ENCODE measurements around the gene RGSL1. TPM values are rescaled to one million over a fixed set of nuclear protein-coding genes. Genes with fewer than 3 reads are reported as not detected.

Gene RGSL1
- total RNA-seq, 1 experiment from 2014 or later = not detected

DNA sequence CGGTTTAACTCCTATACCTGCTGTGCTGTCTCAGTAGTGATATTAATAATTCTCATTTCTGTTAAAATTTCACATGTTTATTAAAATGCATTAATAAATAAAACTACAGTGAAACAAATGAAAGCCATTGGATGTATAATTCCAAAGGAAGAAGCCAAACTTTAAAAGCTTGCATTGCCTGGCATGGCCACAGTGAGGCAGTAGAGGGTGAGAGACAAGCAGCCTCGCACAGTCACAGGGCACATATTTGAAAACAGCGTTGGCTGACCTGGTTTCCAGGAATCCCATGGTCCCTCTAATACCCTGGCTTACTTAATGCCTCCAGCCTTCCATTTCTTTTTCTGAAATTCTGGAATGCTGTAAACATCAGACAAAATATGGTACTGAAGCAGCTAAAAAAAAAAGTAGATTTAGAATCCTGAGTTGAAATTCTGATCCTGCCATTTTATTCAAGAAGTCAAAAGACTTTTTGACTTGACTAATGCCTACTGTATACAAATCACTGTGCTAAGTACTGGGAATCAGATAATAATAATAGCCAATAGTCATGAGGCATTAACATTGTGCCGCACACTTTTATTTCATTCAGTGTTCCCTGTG lies 145.8 kb downstream of the RGSL1 start:
- TF ChIP-seq, protein P1, sequence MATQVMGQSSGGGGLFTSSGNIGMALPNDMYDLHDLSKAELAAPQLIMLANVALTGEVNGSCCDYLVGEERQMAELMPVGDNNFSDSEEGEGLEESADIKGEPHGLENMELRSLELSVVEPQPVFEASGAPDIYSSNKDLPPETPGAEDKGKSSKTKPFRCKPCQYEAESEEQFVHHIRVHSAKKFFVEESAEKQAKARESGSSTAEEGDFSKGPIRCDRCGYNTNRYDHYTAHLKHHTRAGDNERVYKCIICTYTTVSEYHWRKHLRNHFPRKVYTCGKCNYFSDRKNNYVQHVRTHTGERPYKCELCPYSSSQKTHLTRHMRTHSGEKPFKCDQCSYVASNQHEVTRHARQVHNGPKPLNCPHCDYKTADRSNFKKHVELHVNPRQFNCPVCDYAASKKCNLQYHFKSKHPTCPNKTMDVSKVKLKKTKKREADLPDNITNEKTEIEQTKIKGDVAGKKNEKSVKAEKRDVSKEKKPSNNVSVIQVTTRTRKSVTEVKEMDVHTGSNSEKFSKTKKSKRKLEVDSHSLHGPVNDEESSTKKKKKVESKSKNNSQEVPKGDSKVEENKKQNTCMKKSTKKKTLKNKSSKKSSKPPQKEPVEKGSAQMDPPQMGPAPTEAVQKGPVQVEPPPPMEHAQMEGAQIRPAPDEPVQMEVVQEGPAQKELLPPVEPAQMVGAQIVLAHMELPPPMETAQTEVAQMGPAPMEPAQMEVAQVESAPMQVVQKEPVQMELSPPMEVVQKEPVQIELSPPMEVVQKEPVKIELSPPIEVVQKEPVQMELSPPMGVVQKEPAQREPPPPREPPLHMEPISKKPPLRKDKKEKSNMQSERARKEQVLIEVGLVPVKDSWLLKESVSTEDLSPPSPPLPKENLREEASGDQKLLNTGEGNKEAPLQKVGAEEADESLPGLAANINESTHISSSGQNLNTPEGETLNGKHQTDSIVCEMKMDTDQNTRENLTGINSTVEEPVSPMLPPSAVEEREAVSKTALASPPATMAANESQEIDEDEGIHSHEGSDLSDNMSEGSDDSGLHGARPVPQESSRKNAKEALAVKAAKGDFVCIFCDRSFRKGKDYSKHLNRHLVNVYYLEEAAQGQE (IDR thresholded peaks at IDR 0.05; ENCODE audit: insufficient read depth in 1 of 2, low read depth in 2 of 2, low read length in 1 of 2) = no peak
- TF ChIP-seq, protein P2, sequence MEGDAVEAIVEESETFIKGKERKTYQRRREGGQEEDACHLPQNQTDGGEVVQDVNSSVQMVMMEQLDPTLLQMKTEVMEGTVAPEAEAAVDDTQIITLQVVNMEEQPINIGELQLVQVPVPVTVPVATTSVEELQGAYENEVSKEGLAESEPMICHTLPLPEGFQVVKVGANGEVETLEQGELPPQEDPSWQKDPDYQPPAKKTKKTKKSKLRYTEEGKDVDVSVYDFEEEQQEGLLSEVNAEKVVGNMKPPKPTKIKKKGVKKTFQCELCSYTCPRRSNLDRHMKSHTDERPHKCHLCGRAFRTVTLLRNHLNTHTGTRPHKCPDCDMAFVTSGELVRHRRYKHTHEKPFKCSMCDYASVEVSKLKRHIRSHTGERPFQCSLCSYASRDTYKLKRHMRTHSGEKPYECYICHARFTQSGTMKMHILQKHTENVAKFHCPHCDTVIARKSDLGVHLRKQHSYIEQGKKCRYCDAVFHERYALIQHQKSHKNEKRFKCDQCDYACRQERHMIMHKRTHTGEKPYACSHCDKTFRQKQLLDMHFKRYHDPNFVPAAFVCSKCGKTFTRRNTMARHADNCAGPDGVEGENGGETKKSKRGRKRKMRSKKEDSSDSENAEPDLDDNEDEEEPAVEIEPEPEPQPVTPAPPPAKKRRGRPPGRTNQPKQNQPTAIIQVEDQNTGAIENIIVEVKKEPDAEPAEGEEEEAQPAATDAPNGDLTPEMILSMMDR (IDR thresholded peaks at IDR 0.05) = peak; percentile 91
- TF ChIP-seq SIN3A (IDR thresholded peaks at IDR 0.05; ENCODE audit: borderline replicate concordance, insufficient read depth, low read depth, low read length) (no peak), POLR2AphosphoS5 (IDR thresholded peaks at IDR 0.05; ENCODE audit: low read depth, low read length) (no peak), TCF7L2 (IDR thresholded peaks at IDR 0.05; ENCODE audit: low read depth, low read length) (no peak)
- no peaks in the 10 kb centered on the region for H3K9me3 ChIP-seq (ENCODE audit: control insufficient read depth, insufficient read depth, low read depth, low read length)
- ChIA-PET POLR2A (no interaction called here), CTCF (interaction anchor here (0.9 to 3.4 kb wide), 2 partner anchors 188 to 191 kb away, joined by 3 to 16 read pairs; no protein-coding TSS in a partner anchor)
- intact Hi-C loops (cut with micrococcal nuclease; ENCODE audit: unreplicated experiment) (loop anchor here (1.0 to 10.0 kb wide), 2 partner anchors 149 to 511 kb away; no protein-coding TSS in a partner anchor), in situ Hi-C loops (cut with HindIII; ENCODE audit: low pct_unique_long_range_greater_than_20kb, low sequenced_read_pairs) (no loop called here)
- peaks cover 7% of the 10 kb centered on the region for H3K27me3 ChIP-seq (ENCODE audit: control insufficient read depth, insufficient read depth, low read length)
- ATAC-seq (peak; percentile 64; the same call in 1 of the 2 replicates), DNase-seq (ENCODE audit: low read depth, low spot score) (peak; percentile 41)
- no peaks in the 10 kb centered on the region for H3K4me1 ChIP-seq (ENCODE audit: control insufficient read depth, insufficient read depth, low read length)
- no peak overlapping the region for H3K4me3 ChIP-seq (ENCODE audit: low read depth in 2 of 2, low read length in 2 of 2)
- H3K36me3 ChIP-seq (ENCODE audit: control insufficient read depth, insufficient read depth, low read length) = no peaks in the 10 kb centered on the region
- no peak overlapping the region for H3K27ac ChIP-seq (ENCODE audit: low read length)
- no TSS peak for BruUV-seq (replicated peaks)

DNA sequence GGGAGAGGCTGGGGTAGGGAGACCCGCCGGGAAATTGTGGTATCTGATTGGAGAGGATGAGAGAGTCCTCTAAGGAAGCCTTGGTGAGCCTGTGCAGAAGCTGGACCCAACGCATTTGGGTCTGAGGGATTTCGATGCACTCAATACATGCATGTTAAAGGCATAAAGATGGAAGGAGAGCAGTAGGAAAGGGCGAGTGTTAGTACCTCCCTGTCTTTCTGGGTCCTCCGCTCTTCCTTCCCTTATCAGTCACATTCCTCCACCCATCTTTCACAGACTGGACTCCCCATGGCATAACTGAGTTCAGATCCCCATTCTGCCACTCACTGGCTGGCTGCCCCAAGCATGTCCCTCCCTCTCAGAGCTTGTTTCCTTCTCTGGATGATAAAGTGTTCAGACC lies 147.0 kb downstream of the RGSL1 start:
- Histone ChIP-seq H3K27me3 (ENCODE audit: control insufficient read depth, insufficient read depth, low read length) (peaks cover 7% of the 10 kb centered on the region), H3K27ac (ENCODE audit: low read length) (no peak overlapping the region), H3K4me1 (ENCODE audit: control insufficient read depth, insufficient read depth, low read length) (no peaks in the 10 kb centered on the region), H3K36me3 (ENCODE audit: control insufficient read depth, insufficient read depth, low read length) (no peaks in the 10 kb centered on the region), H3K4me3 (ENCODE audit: low read depth in 2 of 2, low read length in 2 of 2) (no peak overlapping the region), H3K9me3 (ENCODE audit: control insufficient read depth, insufficient read depth, low read depth, low read length) (no peaks in the 10 kb centered on the region)
- ATAC-seq (no peak), DNase-seq (ENCODE audit: low read depth, low spot score) (no peak)
- TF ChIP-seq POLR2AphosphoS5 (IDR thresholded peaks at IDR 0.05; ENCODE audit: low read depth, low read length) (no peak), TCF7L2 (IDR thresholded peaks at IDR 0.05; ENCODE audit: low read depth, low read length) (no peak), SIN3A (IDR thresholded peaks at IDR 0.05; ENCODE audit: borderline replicate concordance, insufficient read depth, low read depth, low read length) (no peak)
- TF ChIP-seq, protein P2 (IDR thresholded peaks at IDR 0.05) = no peak
- TF ChIP-seq, protein P1 (IDR thresholded peaks at IDR 0.05; ENCODE audit: insufficient read depth in 1 of 2, low read depth in 2 of 2, low read length in 1 of 2) = no peak
- ChIA-PET CTCF (interaction anchor here (2.8 kb wide), 1 partner anchor 186 kb away, joined by 13 read pairs; no protein-coding TSS in a partner anchor), POLR2A (no interaction called here)
- in situ Hi-C loops (cut with HindIII; ENCODE audit: low pct_unique_long_range_greater_than_20kb, low sequenced_read_pairs) = no loop called here
- intact Hi-C loops (cut with micrococcal nuclease; ENCODE audit: unreplicated experiment) = loop anchor here (10.0 kb wide), 1 partner anchor 512 kb away; no protein-coding TSS in a partner anchor
- no TSS peak for BruUV-seq (replicated peaks)

All from Panc1 (cell line).